K562 (cell line): ENCODE measurements around the gene PRICKLE3. TPM values are rescaled to one million over a fixed set of nuclear protein-coding genes. Genes with fewer than 3 reads are reported as not detected.

ENCODE experiments used
- FOXK2 ChIP-seq, 2 experiments: fragments of 450-650 bp; IDR thresholded peaks in 1 of 2; conservative IDR thresholded peaks in 1 of 2; 2 replicates each; pipeline ENCODE4 v1.6.1; 2016; ENCODE audit warnings: low read depth in 2 of 2, mild to moderate bottlenecking in 1 of 2
- HOXB6 ChIP-seq: fragments of 250-450 bp; sonication (Bioruptor Pico); IDR thresholded peaks from 2 replicates; pipeline ENCODE4 v1.5.1; 2022; ENCODE audit warnings: mild to moderate bottlenecking, borderline replicate concordance
- MYC ChIP-seq, 2 experiments: fragments of 250-450 bp in 1 of 2; sonication (Bioruptor Pico) in 1 of 2; IDR thresholded peaks; 2 replicates each; pipeline versions ENCODE4 v1.5.1 to v1.6.1; 2012 to 2021; ENCODE audit warnings: low read depth in 2 of 2, borderline replicate concordance in 1 of 2, improper control_type of control experiment in 1 of 2, low read length in 1 of 2, mild to moderate bottlenecking in 1 of 2, moderate library complexity in 1 of 2
- PML ChIP-seq: IDR thresholded peaks from 2 replicates; pipeline ENCODE4 v1.6.1; 2012; ENCODE audit warnings: low read length, inconsistent platforms
- polyA plus RNA-seq, 8 experiments: library from polyadenylated mRNA; depleted of rRNA in 4 of 8; stranded (reverse) in 5 of 8; unstranded in 3 of 8; fragments of >200 nt; fragmentation: Nextera tagmentation in 2 of 8; fragmentation: Illumina TruSeq in 1 of 8; extraction: Ambion mirVana in 2 of 8; extraction: Trizol in 1 of 8; gene quantifications; 2 replicates each; pipeline versions ENCODE4 v1.2.1 to v1.2.3, GENCODE V29; 2011 to 2014; ENCODE audit warnings: inconsistent platforms in 1 of 8, missing spikeins in 1 of 8
- total RNA-seq, 7 experiments: library from RNA; depleted of rRNA in 6 of 7; stranded (reverse); fragments of >200 nt in 6 of 7; fragmentation: Illumina TruSeq in 2 of 7; extraction: Trizol in 2 of 7; gene quantifications; 2 replicates each; pipeline versions ENCODE4 v1.2.1 to v1.2.3, GENCODE V29; 2011 to 2021; ENCODE audit warnings: low replicate concordance in 1 of 7
- TF ChIP-seq, protein P1 (sequence below): fragments of 450-650 bp; IDR thresholded peaks from 2 replicates; pipeline ENCODE4 v1.6.1; 2016; ENCODE audit warnings: mild to moderate bottlenecking, moderate library complexity
- TF ChIP-seq, protein P2 (sequence below): fragments of 450-650 bp; IDR thresholded peaks from 2 replicates; pipeline ENCODE4 v1.6.1; 2017; ENCODE audit warnings: antibody characterized with exemption, mild to moderate bottlenecking
- TF ChIP-seq, protein P3 (sequence below): sonication (generic); formaldehyde crosslinking; IDR thresholded peaks from 2 replicates; pipeline ENCODE4 v1.9.0; 2022; ENCODE audit warnings: mild to moderate bottlenecking, missing genetic modification reagents

Gene PRICKLE3
- total and polyA plus RNA-seq, 9 of the 15 experiments (the other 6 are each of a cell fraction or from before 2014, with no cell fraction given), result 1.1 to 44.3 (median 14.0) TPM

DNA sequence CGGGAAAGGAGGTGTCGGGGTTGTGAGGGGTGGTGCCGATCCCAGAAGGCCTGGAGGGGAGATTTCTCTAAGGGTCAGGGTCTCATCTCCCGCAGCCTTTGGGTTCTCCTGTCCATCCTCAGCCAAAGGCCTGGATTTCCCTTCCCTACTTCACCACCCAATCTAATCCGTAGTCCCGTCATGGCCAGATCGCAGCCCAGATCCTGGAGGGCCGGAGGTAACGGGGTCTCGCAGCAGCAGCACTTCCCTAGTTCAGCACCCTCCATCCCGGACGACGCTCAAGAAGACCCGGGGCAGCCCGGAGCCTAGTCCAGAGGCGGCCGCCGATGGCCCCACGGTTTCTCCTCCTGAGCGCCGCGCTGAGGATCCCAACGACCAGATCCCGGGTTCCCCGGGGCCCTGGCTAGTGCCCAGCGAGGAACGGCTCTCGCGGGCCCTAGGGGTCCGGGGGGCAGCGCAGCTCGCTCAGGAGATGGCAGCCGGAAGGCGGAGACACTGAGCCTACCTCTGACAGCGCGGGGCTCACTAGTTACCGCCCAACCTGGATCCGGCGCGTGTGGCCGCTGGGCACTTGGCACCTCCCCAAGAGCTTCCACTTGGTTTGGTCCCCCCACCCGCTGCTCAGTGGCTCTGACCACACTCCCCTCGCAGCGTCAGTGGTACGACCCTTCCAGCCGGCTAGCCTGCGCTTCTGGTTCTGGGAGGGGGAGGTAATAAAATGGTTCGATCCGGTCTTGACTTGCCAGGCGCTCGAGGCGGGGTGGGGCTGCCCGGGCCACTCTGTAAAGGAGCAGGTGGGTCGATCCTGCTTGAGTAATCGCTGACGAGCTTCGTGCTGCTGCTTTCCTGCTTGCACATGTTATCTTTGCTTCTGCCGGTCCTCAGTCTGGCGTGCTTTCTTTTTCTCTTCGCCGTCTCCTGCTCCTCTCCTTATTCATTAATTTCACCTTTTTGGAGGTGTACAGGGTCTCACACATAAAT, 20.0 kb downstream of the PRICKLE3 start (continued):
- TF ChIP-seq, protein P1, sequence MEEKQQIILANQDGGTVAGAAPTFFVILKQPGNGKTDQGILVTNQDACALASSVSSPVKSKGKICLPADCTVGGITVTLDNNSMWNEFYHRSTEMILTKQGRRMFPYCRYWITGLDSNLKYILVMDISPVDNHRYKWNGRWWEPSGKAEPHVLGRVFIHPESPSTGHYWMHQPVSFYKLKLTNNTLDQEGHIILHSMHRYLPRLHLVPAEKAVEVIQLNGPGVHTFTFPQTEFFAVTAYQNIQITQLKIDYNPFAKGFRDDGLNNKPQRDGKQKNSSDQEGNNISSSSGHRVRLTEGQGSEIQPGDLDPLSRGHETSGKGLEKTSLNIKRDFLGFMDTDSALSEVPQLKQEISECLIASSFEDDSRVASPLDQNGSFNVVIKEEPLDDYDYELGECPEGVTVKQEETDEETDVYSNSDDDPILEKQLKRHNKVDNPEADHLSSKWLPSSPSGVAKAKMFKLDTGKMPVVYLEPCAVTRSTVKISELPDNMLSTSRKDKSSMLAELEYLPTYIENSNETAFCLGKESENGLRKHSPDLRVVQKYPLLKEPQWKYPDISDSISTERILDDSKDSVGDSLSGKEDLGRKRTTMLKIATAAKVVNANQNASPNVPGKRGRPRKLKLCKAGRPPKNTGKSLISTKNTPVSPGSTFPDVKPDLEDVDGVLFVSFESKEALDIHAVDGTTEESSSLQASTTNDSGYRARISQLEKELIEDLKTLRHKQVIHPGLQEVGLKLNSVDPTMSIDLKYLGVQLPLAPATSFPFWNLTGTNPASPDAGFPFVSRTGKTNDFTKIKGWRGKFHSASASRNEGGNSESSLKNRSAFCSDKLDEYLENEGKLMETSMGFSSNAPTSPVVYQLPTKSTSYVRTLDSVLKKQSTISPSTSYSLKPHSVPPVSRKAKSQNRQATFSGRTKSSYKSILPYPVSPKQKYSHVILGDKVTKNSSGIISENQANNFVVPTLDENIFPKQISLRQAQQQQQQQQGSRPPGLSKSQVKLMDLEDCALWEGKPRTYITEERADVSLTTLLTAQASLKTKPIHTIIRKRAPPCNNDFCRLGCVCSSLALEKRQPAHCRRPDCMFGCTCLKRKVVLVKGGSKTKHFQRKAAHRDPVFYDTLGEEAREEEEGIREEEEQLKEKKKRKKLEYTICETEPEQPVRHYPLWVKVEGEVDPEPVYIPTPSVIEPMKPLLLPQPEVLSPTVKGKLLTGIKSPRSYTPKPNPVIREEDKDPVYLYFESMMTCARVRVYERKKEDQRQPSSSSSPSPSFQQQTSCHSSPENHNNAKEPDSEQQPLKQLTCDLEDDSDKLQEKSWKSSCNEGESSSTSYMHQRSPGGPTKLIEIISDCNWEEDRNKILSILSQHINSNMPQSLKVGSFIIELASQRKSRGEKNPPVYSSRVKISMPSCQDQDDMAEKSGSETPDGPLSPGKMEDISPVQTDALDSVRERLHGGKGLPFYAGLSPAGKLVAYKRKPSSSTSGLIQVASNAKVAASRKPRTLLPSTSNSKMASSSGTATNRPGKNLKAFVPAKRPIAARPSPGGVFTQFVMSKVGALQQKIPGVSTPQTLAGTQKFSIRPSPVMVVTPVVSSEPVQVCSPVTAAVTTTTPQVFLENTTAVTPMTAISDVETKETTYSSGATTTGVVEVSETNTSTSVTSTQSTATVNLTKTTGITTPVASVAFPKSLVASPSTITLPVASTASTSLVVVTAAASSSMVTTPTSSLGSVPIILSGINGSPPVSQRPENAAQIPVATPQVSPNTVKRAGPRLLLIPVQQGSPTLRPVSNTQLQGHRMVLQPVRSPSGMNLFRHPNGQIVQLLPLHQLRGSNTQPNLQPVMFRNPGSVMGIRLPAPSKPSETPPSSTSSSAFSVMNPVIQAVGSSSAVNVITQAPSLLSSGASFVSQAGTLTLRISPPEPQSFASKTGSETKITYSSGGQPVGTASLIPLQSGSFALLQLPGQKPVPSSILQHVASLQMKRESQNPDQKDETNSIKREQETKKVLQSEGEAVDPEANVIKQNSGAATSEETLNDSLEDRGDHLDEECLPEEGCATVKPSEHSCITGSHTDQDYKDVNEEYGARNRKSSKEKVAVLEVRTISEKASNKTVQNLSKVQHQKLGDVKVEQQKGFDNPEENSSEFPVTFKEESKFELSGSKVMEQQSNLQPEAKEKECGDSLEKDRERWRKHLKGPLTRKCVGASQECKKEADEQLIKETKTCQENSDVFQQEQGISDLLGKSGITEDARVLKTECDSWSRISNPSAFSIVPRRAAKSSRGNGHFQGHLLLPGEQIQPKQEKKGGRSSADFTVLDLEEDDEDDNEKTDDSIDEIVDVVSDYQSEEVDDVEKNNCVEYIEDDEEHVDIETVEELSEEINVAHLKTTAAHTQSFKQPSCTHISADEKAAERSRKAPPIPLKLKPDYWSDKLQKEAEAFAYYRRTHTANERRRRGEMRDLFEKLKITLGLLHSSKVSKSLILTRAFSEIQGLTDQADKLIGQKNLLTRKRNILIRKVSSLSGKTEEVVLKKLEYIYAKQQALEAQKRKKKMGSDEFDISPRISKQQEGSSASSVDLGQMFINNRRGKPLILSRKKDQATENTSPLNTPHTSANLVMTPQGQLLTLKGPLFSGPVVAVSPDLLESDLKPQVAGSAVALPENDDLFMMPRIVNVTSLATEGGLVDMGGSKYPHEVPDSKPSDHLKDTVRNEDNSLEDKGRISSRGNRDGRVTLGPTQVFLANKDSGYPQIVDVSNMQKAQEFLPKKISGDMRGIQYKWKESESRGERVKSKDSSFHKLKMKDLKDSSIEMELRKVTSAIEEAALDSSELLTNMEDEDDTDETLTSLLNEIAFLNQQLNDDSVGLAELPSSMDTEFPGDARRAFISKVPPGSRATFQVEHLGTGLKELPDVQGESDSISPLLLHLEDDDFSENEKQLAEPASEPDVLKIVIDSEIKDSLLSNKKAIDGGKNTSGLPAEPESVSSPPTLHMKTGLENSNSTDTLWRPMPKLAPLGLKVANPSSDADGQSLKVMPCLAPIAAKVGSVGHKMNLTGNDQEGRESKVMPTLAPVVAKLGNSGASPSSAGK, result peak; percentile 95
- TF ChIP-seq MYC (IDR thresholded peaks at IDR 0.05; ENCODE audit: low read depth, low read length) (peak; percentile 17; the same call in 1 of the 2 replicates), MYC (CRISPR knock-in tag; IDR thresholded peaks at IDR 0.05; ENCODE audit: borderline replicate concordance, low read depth) (no peak), PML (no peak), HOXB6 (CRISPR knock-in tag) (no peak), FOXK2 (conservative IDR thresholded peaks at IDR 0.05 in 1 of 2, IDR thresholded peaks at IDR 0.05 in 1 of 2; ENCODE audit: low read depth in 2 of 2) (peak in 1 of 2 experiments; percentile 97; a peak in 2 of 4 replicates)
- TF ChIP-seq, protein P2, sequence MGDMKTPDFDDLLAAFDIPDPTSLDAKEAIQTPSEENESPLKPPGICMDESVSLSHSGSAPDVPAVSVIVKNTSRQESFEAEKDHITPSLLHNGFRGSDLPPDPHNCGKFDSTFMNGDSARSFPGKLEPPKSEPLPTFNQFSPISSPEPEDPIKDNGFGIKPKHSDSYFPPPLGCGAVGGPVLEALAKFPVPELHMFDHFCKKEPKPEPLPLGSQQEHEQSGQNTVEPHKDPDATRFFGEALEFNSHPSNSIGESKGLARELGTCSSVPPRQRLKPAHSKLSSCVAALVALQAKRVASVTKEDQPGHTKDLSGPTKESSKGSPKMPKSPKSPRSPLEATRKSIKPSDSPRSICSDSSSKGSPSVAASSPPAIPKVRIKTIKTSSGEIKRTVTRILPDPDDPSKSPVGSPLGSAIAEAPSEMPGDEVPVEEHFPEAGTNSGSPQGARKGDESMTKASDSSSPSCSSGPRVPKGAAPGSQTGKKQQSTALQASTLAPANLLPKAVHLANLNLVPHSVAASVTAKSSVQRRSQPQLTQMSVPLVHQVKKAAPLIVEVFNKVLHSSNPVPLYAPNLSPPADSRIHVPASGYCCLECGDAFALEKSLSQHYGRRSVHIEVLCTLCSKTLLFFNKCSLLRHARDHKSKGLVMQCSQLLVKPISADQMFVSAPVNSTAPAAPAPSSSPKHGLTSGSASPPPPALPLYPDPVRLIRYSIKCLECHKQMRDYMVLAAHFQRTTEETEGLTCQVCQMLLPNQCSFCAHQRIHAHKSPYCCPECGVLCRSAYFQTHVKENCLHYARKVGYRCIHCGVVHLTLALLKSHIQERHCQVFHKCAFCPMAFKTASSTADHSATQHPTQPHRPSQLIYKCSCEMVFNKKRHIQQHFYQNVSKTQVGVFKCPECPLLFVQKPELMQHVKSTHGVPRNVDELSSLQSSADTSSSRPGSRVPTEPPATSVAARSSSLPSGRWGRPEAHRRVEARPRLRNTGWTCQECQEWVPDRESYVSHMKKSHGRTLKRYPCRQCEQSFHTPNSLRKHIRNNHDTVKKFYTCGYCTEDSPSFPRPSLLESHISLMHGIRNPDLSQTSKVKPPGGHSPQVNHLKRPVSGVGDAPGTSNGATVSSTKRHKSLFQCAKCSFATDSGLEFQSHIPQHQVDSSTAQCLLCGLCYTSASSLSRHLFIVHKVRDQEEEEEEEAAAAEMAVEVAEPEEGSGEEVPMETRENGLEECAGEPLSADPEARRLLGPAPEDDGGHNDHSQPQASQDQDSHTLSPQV, result peak; percentile 87
- TF ChIP-seq, protein P3, sequence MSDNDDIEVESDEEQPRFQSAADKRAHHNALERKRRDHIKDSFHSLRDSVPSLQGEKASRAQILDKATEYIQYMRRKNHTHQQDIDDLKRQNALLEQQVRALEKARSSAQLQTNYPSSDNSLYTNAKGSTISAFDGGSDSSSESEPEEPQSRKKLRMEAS, result peak; percentile 78
- TF ChIP-seq, all 486 proteins: peak for 25
